HL-60 (cell line): ENCODE data around the gene CRNKL1.

Experiments
- DNase-seq, 2 experiments: peaks; one replicate each; pipeline ENCODE4 v3.0.0-alpha.2; 2010 to 2020; ENCODE audit warnings: low read depth in 1 of 2, low spot score in 1 of 2
- H3K27ac ChIP-seq: fragments of 250-450 bp; sonication (Bioruptor Pico); replicated peaks from 2 replicates; pipeline ENCODE4 v1.5.1; 2020; ENCODE audit warnings: mild to moderate bottlenecking, moderate library complexity
- H3K27me3 ChIP-seq: fragments of 250-450 bp; sonication (Bioruptor Pico); 2 replicates; pipeline ENCODE4 v1.5.1; 2021; ENCODE audit warnings: mild to moderate bottlenecking, moderate library complexity; ENCODE audit not compliant: insufficient read depth, poor library complexity, severe bottlenecking
- H3K4me3 ChIP-seq: replicated peaks from 2 replicates; pipeline ENCODE4 v1.5.1; 2011; ENCODE audit warnings: mild to moderate bottlenecking, control low read depth, low read length; ENCODE audit not compliant: insufficient read depth
- CTCF ChIP-seq: IDR thresholded peaks from one replicate; pipeline ENCODE4 v1.5.1; 2011; ENCODE audit warnings: low read length, control low read depth, inconsistent platforms; ENCODE audit not compliant: insufficient read depth
- GABPA ChIP-seq: IDR thresholded peaks from 2 replicates; pipeline ENCODE4 v1.6.1; 2012; ENCODE audit warnings: low read depth
- POLR2AphosphoS5 ChIP-seq: IDR thresholded peaks from 2 replicates; pipeline ENCODE4 v1.6.1; 2012; ENCODE audit warnings: low read depth
- SPI1 ChIP-seq: IDR thresholded peaks from 2 replicates; pipeline ENCODE4 v1.6.1; 2012; ENCODE audit warnings: low read depth, mild to moderate bottlenecking, borderline replicate concordance
- TF ChIP-seq, protein P1 (sequence below): IDR thresholded peaks from 2 replicates; pipeline ENCODE4 v1.6.1; 2012; ENCODE audit warnings: low read depth; ENCODE audit not compliant: insufficient replicate concordance

CRNKL1 gene

DNA sequence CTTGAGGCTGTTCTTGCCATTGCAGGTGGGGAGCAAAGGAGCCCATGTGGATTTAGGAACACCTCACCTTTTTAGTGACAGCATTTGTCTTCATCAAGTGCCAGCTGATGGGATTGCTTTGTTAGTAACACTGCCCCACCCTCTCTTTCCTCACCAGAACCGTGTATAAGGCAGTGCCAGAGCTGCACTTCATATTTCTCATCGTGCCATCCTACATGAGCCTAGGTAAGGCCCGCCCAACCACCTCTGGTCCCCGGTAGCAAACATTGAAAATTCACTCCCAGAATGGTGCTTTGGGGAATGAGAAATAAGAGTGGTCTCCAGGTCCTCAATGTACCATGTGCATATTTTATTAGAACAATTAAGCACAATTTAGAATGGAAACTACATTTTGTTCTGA is 22.8 kb upstream of the CRNKL1 start:
- peaks cover 5% of the 10 kb centered on the region for H3K27me3 ChIP-seq
- DNase-seq: no peak
- H3K27ac ChIP-seq: no peak overlapping the region
- no peak for TF ChIP-seq POLR2AphosphoS5
- no peak for TF ChIP-seq CTCF
- TF ChIP-seq, protein P1, sequence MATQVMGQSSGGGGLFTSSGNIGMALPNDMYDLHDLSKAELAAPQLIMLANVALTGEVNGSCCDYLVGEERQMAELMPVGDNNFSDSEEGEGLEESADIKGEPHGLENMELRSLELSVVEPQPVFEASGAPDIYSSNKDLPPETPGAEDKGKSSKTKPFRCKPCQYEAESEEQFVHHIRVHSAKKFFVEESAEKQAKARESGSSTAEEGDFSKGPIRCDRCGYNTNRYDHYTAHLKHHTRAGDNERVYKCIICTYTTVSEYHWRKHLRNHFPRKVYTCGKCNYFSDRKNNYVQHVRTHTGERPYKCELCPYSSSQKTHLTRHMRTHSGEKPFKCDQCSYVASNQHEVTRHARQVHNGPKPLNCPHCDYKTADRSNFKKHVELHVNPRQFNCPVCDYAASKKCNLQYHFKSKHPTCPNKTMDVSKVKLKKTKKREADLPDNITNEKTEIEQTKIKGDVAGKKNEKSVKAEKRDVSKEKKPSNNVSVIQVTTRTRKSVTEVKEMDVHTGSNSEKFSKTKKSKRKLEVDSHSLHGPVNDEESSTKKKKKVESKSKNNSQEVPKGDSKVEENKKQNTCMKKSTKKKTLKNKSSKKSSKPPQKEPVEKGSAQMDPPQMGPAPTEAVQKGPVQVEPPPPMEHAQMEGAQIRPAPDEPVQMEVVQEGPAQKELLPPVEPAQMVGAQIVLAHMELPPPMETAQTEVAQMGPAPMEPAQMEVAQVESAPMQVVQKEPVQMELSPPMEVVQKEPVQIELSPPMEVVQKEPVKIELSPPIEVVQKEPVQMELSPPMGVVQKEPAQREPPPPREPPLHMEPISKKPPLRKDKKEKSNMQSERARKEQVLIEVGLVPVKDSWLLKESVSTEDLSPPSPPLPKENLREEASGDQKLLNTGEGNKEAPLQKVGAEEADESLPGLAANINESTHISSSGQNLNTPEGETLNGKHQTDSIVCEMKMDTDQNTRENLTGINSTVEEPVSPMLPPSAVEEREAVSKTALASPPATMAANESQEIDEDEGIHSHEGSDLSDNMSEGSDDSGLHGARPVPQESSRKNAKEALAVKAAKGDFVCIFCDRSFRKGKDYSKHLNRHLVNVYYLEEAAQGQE: no peak
- no peak for TF ChIP-seq GABPA
- TF ChIP-seq SPI1: no peak
- H3K4me3 ChIP-seq: no peak overlapping the region

GRCh38 chr20:20073801-20074371 is 21.6 kb upstream of the CRNKL1 start:
- Histone ChIP-seq H3K4me3 (no peak overlapping the region), H3K27me3 (peaks cover 5% of the 10 kb centered on the region), H3K27ac (no peak overlapping the region)
- no peak for TF ChIP-seq SPI1
- TF ChIP-seq, protein P1: no peak
- TF ChIP-seq GABPA: no peak
- TF ChIP-seq CTCF: no peak
- TF ChIP-seq POLR2AphosphoS5: no peak
- DNase-seq: no peak

DNA sequence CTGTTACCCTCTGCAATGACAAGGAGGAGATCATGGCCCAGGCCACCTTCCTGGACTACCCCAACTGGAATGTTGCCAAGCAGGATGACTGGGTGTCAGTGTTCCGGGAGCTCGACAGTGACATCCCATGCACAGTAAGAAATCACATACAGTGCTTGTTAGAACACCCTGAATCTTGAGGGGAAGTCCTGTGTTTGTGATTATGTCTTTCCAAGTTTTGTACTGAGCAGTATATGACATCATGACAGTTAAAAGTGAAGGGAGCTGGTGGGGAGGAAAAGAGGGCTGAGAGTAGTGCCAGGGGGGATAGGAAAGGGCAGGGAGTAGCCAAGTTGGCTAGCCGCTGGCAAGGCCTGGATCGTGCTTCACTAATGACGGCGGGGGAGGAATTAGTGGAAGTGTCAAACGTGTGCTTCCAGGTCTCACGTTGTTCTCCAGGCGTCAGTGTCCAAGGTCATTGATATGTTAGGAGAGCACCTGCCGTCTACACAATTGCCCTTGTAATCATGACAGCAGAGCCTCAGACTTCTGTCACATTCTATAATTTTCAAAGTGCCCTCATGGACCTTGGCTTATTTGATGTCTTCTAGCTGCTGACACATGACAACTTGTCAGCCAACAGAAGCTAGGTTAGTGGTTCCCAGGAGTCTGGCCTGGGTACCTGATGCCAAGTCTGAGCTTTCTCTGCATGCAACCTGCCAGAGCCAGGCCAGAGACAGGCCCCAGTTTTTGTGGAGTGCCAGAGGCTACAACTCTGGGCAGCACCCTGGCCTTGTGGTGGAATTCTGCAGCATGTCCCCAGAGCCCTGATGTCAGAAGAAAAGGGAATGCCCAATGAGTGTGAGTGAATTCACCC is 18.8 kb upstream of the CRNKL1 start:
- Histone ChIP-seq H3K27me3 (no peaks in the 10 kb centered on the region), H3K4me3 (no peak overlapping the region), H3K27ac (no peak overlapping the region)
- TF ChIP-seq CTCF (no peak), SPI1 (no peak)
- TF ChIP-seq, protein P1: no peak
- DNase-seq: no peak
